GM19372 (cell line): Measurements from ENCODE around the gene CLEC2A.
"Not testable (repeated sequence)": the region's sequence is repeated elsewhere in the genome, so short reads cannot be mapped to it uniquely, and the experiment has no call there.

Source experiments
- ATAC-seq: cut with Tn5 transposase; IDR thresholded peaks from one replicate; pipeline ENCODE4 v1.9.1; 2021; ENCODE audit warnings: mild to moderate bottlenecking, low read depth, moderate library complexity; ENCODE audit not compliant: unreplicated experiment

CLEC2A gene

GRCh38 chr12:9888665-9889273 lies 43.4 kb downstream of the CLEC2A start:
- ATAC-seq: no peak

DNA sequence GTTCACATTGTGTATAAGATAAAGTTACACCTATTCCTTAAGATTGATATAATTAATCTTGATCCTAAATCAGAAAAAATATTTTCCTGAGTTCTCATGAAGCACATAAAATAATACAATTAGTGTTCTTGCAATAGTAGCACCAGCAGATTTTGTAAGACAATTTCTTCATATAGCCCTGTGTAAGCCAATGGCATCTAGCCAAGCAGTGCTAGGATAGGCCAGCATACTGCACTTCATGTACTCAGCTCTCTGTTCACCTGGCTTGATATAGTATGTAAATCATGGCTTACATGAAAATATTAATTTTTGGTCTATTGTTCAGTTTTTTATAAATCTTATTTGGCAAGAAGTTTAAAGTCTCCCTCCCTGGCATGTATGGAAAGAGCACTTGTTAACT lies 49.0 kb downstream of the CLEC2A start:
- no peak for ATAC-seq

DNA sequence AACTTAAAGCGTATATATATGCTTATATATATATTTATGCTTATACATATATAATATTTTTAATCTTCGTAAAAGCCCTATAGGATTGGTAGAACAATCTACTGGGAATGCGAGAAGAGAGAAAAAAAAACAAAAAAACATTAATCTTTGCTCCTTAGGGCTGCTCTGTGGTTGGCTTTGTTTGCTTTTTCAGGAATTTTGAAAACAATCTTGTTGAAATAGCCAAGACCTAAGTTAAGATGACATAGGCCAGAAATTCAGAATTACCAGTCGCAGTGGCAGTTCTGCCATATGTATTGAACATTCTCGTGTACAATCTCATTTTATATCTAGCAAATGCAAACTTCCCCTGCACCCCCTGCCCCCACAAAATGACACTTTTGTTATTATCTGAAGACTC lies 50.2 kb downstream of the CLEC2A start:
- ATAC-seq: no peak

- no peak for ATAC-seq
These were observed 50.9 kb downstream of the CLEC2A start, which contains the start of gene KLRF2 for GRCh38 chr12:9881246-9881645. KLRF2 (plus strand) TSS chr12:9881489; CDS start chr12:9881596, 107 bp downstream.

DNA sequence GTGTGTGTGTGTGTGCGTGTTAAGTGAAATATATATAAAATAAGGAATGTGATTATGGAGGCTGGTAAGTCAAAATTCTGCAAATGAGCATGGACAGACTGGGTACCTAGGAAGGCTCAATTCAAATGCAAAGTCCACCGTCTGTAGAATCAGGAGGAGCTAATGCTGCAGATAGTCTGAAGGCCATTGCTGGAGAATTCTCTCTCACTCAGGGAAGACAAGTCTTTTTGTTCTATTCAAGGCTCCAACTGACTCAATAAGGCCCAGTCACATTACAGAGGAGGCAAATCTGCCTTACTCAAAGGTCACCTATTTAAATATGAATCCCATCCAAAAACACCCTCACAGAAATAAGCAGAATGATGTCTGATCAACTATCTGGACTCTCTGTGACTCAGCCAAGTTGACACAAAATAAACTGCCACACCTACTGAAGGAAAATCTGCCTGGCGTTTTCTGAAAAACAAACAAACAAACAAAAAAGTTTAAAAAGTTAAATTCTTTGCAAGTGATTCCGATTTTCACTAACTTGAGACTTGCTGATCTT lies 51.6 kb downstream of the CLEC2A start:
- ATAC-seq: no peak

- not testable (repeated sequence) for ATAC-seq
These were observed 56.0 kb downstream of the CLEC2A start for GRCh38 chr12:9876120-9876519.

DNA sequence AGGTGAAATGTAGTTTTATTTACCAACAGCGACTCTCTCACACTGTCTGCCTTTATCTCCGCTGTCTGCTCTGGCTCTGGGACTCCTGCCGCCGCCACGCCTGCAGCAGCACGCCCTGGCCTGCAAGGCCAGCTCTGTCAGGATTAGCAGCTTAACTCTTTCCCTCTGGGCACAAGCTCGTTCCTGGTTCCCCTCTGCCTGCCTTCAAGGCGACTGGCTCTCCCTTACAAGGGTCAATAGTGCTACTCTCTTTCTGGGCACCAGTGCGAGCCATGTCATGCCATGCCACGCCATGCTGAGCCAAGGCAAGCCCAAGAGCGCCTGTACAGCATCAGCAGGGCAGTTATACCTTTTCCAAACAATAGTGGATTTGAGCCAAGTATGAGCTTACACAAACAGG lies 59.4 kb downstream of the CLEC2A start:
- no peak for ATAC-seq

- ATAC-seq: no peak
These were observed 60.0 kb downstream of the CLEC2A start for GRCh38 chr12:9872162-9872561.

DNA sequence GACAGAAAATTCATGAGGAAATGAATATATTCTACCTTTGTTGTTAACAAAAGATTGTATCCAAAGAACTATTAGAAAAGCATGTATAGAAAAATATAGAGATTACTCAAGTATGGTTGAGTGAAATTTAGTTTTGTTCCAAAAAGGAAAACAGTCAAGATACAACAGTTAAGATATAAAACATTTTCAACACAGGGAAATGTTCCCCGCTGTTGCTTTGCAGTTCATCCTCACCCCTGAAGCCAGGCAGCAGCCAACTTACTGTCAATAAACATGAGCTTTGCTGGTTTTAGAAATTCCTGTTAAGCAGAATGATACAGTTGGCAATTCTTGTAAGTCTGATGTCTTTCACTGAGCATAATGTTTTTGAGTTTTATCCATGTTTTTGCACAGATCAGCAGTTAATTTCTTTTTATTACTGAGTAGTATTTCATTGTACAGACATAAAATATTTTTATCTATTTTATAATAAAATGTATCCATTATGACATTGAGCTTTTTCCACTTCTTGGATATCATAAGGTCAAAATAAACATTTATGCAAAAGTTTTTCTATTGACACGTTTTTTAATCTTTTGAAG lies 61.8 kb downstream of the CLEC2A start:
- ATAC-seq: no peak

- ATAC-seq: no peak
These were observed 62.6 kb downstream of the CLEC2A start, which contains the start of gene CLEC2B for GRCh38 chr12:9869307-9870161. CLEC2B (minus strand) TSS chr12:9869354.

DNA sequence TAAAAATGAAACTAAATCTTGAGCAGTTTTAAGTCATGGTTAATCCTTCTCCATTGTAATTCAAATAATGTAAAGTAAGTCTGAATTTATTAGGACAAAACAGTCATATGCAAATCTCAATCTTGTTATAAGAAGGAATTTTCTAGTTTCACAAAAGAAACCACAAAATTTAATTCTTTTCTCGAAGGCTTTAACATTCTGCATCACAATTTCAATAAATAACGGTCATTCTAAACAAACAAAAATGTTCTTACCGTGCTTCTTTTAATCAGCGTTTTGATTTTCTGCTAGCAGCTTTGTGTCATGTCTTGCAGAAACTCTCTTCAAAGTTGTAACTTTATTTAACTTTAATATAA lies 63.2 kb downstream of the CLEC2A start:
- no peak for ATAC-seq

DNA sequence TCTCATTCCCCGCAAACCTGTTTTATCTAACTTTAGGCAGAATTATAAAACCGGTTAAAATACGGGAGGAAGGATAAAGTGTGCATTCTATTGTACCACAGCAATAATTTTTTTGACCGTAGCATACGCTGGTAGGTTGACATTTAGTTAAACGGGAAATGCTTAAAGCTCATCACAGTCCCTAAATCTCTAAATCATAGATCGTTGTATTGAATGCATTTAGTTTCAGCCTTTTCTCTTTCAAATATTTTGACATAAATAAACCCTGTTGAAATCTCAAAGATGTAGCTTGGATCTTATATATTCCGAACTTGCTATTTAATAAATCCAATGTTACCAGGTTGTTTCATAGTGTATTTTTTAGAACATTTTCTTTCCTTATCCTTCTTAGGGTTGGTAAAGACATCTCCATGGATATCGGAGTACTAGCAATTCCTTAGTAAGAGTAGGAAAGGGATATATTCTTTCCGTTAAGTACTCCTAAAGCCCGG lies 63.8 kb downstream of the CLEC2A start:
- no peak for ATAC-seq

- no peak for ATAC-seq
These were observed 64.6 kb downstream of the CLEC2A start for GRCh38 chr12:9867531-9867930.

DNA sequence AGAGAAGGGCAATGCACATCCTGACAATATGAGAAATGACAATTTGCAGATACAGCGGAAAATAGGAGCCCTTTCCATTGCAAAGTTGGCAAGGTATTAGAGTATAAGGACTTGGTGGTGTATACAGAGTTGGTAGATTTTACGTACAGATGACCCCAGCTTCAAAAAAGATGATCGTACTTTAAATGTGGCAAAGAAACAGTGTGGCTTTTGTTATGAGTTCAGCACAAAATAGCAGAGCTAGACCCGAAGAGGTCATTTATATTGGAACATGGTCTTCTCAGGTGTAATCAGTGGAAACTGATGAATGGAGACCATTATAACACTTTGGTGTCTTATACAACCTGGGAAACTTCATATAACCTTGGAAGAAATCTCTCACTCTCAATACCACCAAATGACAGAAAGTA lies 65.3 kb downstream of the CLEC2A start:
- ATAC-seq: no peak

- no peak for ATAC-seq
These were observed 67.1 kb downstream of the CLEC2A start for GRCh38 chr12:9864913-9865675.
